Gastrocnemius medialis (tissue), 4 donors: Measurements from ENCODE around the gene AMBP. TPM values are rescaled to one million over a fixed set of nuclear protein-coding genes. Genes with fewer than 3 reads are reported as not detected.

ENCODE experiments used
- ATAC-seq, 2 donors: fragments of 150-250 bp; one replicate each; pipeline ENCODE4 v1.9.1; 2016
- DNase-seq, 2 donors: peaks; one replicate each; pipeline ENCODE4 v3.0.0-alpha.2; 2019
- H3K27ac ChIP-seq, 4 donors: fragments of 200-600 bp; sonication (generic); 1 replicate in 1 of 4; 2 replicates in 3 of 4; pipeline ENCODE4 v1.5.1; 2016 to 2018; ENCODE audit warnings: mild to moderate bottlenecking in 2 of 4, moderate library complexity in 1 of 4
- H3K27me3 ChIP-seq, 3 donors: fragments of 200-600 bp; sonication (generic) in 2 of 3; 1 replicate in 1 of 3; 2 replicates in 2 of 3; pipeline versions ENCODE4 v1.5.1 to v1.6.0; 2016 to 2019; ENCODE audit warnings: mild to moderate bottlenecking in 1 of 3, moderate library complexity in 1 of 3
- H3K36me3 ChIP-seq, 2 donors: fragments of 200-600 bp; sonication (generic) in 1 of 2; one replicate each; pipeline ENCODE4 v1.5.1; 2017 to 2018
- H3K4me1 ChIP-seq, 2 donors: fragments of 200-600 bp; sonication (generic) in 1 of 2; one replicate each; pipeline ENCODE4 v1.5.1; 2016 to 2017; ENCODE audit warnings: mild to moderate bottlenecking in 2 of 2
- H3K4me3 ChIP-seq, 4 donors: fragments of 200-600 bp; sonication (generic) in 3 of 4; 1 replicate in 1 of 4; 2 replicates in 3 of 4; pipeline ENCODE4 v1.5.1; 2016 to 2019; ENCODE audit warnings: mild to moderate bottlenecking in 2 of 4
- H3K9me3 ChIP-seq, 3 donors: fragments of 200-600 bp; sonication (generic) in 2 of 3; 1 replicate in 1 of 3; 2 replicates in 2 of 3; pipeline ENCODE4 v1.5.1; 2016 to 2019
- CTCF ChIP-seq, 5 experiments: fragments of 450-650 bp in 3 of 5; fragments of 200-600 bp in 2 of 5; sonication (generic) in 2 of 5; IDR thresholded peaks in 4 of 5; conservative IDR thresholded peaks in 1 of 5; 1 replicate in 4 of 5; 2 replicates in 1 of 5; pipeline ENCODE4 v1.5.1; 2016 to 2019; ENCODE audit warnings: antibody characterized with exemption in 5 of 5, mild to moderate bottlenecking in 3 of 5, moderate library complexity in 3 of 5
- POLR2A ChIP-seq, 2 donors: fragments of 450-650 bp; IDR thresholded peaks; one replicate each; pipeline ENCODE4 v1.6.1; 2017; ENCODE audit warnings: antibody characterized with exemption in 2 of 2, mild to moderate bottlenecking in 2 of 2, moderate library complexity in 2 of 2
- in situ Hi-C, 4 donors: fragments of 200-750 bp; cut with MboI; loops; one replicate each; pipeline versions ENCODE4 v1.15.0 to v1.8.0; 2017; ENCODE audit warnings: low sequenced_read_pairs in 4 of 4
- intact Hi-C: fragments of 100-400 bp; cut with DNase I; formaldehyde crosslinking; loops from one replicate; pipeline ENCODE4 v1.15.1; 2023; ENCODE audit warnings: low total_unique reads
- total RNA-seq, 4 donors: library from RNA; depleted of rRNA; stranded (reverse); fragments of >200 nt; gene quantifications; one replicate each; pipeline versions ENCODE4 v1.1.0 to v1.2.3, GENCODE V29; 2016

AMBP gene
- total RNA-seq, 4 donors from 2014 or later = 3.2 to 7.2 TPM; not detected in 2

- H3K27me3 ChIP-seq = no peaks in the 10 kb centered on the region
- peaks cover 0 to 4% (median 0%) of the 10 kb centered on the region in 3 donors for H3K9me3 ChIP-seq
- in situ Hi-C loops = loop anchor here in 2 of 4 donors (25.0 kb wide), 2 partner anchors 216 to 341 kb away; no protein-coding TSS in a partner anchor
- DNase-seq (no peak), ATAC-seq (no peak)
- no peak overlapping the region for H3K4me3 ChIP-seq
- TF ChIP-seq CTCF (IDR thresholded peaks at IDR 0.05 in 4 of 5, conservative IDR thresholded peaks at IDR 0.05 in 1 of 5) (no peak), POLR2A (IDR thresholded peaks at IDR 0.05) (no peak)
- H3K36me3 ChIP-seq = no peaks in the 10 kb centered on the region
- H3K4me1 ChIP-seq = no peaks in the 10 kb centered on the region
- intact Hi-C loops = no loop called here
- H3K27ac ChIP-seq = no peak overlapping the region
Observed at GRCh38 chr9:114027863-114028465, 50.1 kb downstream of the AMBP start.

GRCh38 chr9:114027159-114027862 lies 50.8 kb downstream of the AMBP start:
- DNase-seq (no peak), ATAC-seq (no peak)
- no peaks in the 10 kb centered on the region for H3K36me3 ChIP-seq
- no peaks in the 10 kb centered on the region for H3K27me3 ChIP-seq
- H3K4me3 ChIP-seq = no peak overlapping the region
- H3K9me3 ChIP-seq = peaks cover 0 to 4% (median 2%) of the 10 kb centered on the region in 3 donors
- TF ChIP-seq POLR2A (IDR thresholded peaks at IDR 0.05) (no peak), CTCF (IDR thresholded peaks at IDR 0.05 in 4 of 5, conservative IDR thresholded peaks at IDR 0.05 in 1 of 5) (no peak)
- intact Hi-C loops = no loop called here
- no peak overlapping the region for H3K27ac ChIP-seq
- no peaks in the 10 kb centered on the region for H3K4me1 ChIP-seq
- in situ Hi-C loops = loop anchor here in 2 of 4 donors (25.0 kb wide), 2 partner anchors 215 to 340 kb away; no protein-coding TSS in a partner anchor

- ATAC-seq (no peak), DNase-seq (no peak)
- no peak for TF ChIP-seq POLR2A (IDR thresholded peaks at IDR 0.05)
- no peak for TF ChIP-seq CTCF (IDR thresholded peaks at IDR 0.05 in 4 of 5, conservative IDR thresholded peaks at IDR 0.05 in 1 of 5)
- Histone ChIP-seq H3K27ac (no peak overlapping the region), H3K36me3 (no peaks in the 10 kb centered on the region), H3K4me3 (no peak overlapping the region), H3K4me1 (no peaks in the 10 kb centered on the region), H3K9me3 (peaks cover 0 to 4% (median 2%) of the 10 kb centered on the region in 3 donors), H3K27me3 (no peaks in the 10 kb centered on the region)
- intact Hi-C loops = no loop called here
- in situ Hi-C loops = loop anchor here in 2 of 4 donors (25.0 kb wide), 2 partner anchors 214 to 339 kb away; no protein-coding TSS in a partner anchor
Observed at GRCh38 chr9:114026335-114026734, 51.8 kb downstream of the AMBP start.

- intact Hi-C loops = no loop called here
- no peaks in the 10 kb centered on the region for H3K4me1 ChIP-seq
- H3K36me3 ChIP-seq = no peaks in the 10 kb centered on the region
- in situ Hi-C loops = loop anchor here in 2 of 4 donors (25.0 kb wide), 2 partner anchors 213 to 338 kb away; no protein-coding TSS in a partner anchor
- no peak overlapping the region for H3K4me3 ChIP-seq
- TF ChIP-seq POLR2A (IDR thresholded peaks at IDR 0.05) (no peak), CTCF (IDR thresholded peaks at IDR 0.05 in 4 of 5, conservative IDR thresholded peaks at IDR 0.05 in 1 of 5) (no peak)
- no peaks in the 10 kb centered on the region for H3K27me3 ChIP-seq
- no peak for ATAC-seq
- no peak for DNase-seq
- no peak overlapping the region for H3K27ac ChIP-seq
- H3K9me3 ChIP-seq = peaks cover 0 to 4% (median 2%) of the 10 kb centered on the region in 3 donors
Observed at GRCh38 chr9:114025760-114026159, 52.3 kb downstream of the AMBP start.
